Mucosa of rectum (tissue), 2 donors: ENCODE results near the gene SCAF4.
"Not testable (repeated sequence)": the region's sequence is repeated elsewhere in the genome, so short reads cannot be mapped to it uniquely, and the experiment has no call there.

ENCODE experiments used
- H3K27ac ChIP-seq, 2 donors: one replicate each; pipeline ENCODE4 v1.7.0; 2013; ENCODE audit warnings: inconsistent platforms in 2 of 2, low read depth in 2 of 2, low read length in 2 of 2
- H3K27me3 ChIP-seq, 2 donors: one replicate each; pipeline ENCODE4 v1.7.0; 2013; ENCODE audit warnings: low read length in 2 of 2; ENCODE audit not compliant: control insufficient read depth in 2 of 2, insufficient read depth in 2 of 2
- H3K36me3 ChIP-seq, 2 donors: one replicate each; pipeline ENCODE4 v1.7.0; 2013; ENCODE audit warnings: low read length in 2 of 2; ENCODE audit not compliant: control insufficient read depth in 2 of 2, insufficient read depth in 2 of 2
- H3K4me1 ChIP-seq, 2 donors: one replicate each; pipeline ENCODE4 v1.7.0; 2013; ENCODE audit warnings: low read length in 2 of 2, mild to moderate bottlenecking in 1 of 2; ENCODE audit not compliant: control insufficient read depth in 2 of 2, insufficient read depth in 2 of 2
- H3K4me3 ChIP-seq, 2 donors: one replicate each; pipeline ENCODE4 v1.7.0; 2013; ENCODE audit warnings: low read length in 2 of 2
- H3K9ac ChIP-seq, 2 donors: one replicate each; pipeline ENCODE4 v1.7.0; 2013; ENCODE audit warnings: low read length in 2 of 2, low read depth in 1 of 2, mild to moderate bottlenecking in 1 of 2
- H3K9me3 ChIP-seq, 2 donors: one replicate each; pipeline ENCODE4 v1.7.0; 2013; ENCODE audit warnings: low read length in 2 of 2; ENCODE audit not compliant: control insufficient read depth in 2 of 2
- donor health status: healthy.
- donor health status: Normal muscosa, but diverticular disease.

Gene SCAF4

GRCh38 chr21:31631881-31632280, 100.0 kb downstream of the SCAF4 start:
- not testable (repeated sequence) for H3K9ac ChIP-seq, H3K27ac ChIP-seq, H3K9me3 ChIP-seq, H3K4me1 ChIP-seq, H3K27me3 ChIP-seq, H3K36me3 ChIP-seq, H3K4me3 ChIP-seq

- no peaks in the 10 kb centered on the region for H3K4me1 ChIP-seq
- H3K36me3 ChIP-seq, result no peaks in the 10 kb centered on the region
- no peak overlapping the region for H3K9ac ChIP-seq
- H3K27me3 ChIP-seq, result no peaks in the 10 kb centered on the region
- no peak overlapping the region for H3K4me3 ChIP-seq
- no peaks in the 10 kb centered on the region for H3K9me3 ChIP-seq
- H3K27ac ChIP-seq, result no peak overlapping the region
Observed at GRCh38 chr21:31629972-31630711, 101.8 kb downstream of the SCAF4 start.

- no peaks in the 10 kb centered on the region for H3K27me3 ChIP-seq
- H3K9ac ChIP-seq, result no peak overlapping the region
- H3K4me3 ChIP-seq, result no peak overlapping the region
- no peaks in the 10 kb centered on the region for H3K4me1 ChIP-seq
- H3K36me3 ChIP-seq, result no peaks in the 10 kb centered on the region
- no peaks in the 10 kb centered on the region for H3K9me3 ChIP-seq
- H3K27ac ChIP-seq, result no peak overlapping the region
Observed at GRCh38 chr21:31624961-31625491, 106.9 kb downstream of the SCAF4 start.

- Histone ChIP-seq H3K4me3 (no peak overlapping the region), H3K9me3 (no peaks in the 10 kb centered on the region), H3K36me3 (no peaks in the 10 kb centered on the region), H3K27me3 (no peaks in the 10 kb centered on the region), H3K27ac (no peak overlapping the region), H3K9ac (no peak overlapping the region), H3K4me1 (no peaks in the 10 kb centered on the region)
Observed at GRCh38 chr21:31624181-31624580, 107.7 kb downstream of the SCAF4 start.

GRCh38 chr21:31623664-31624063, 108.3 kb downstream of the SCAF4 start:
- Histone ChIP-seq H3K9me3 (no peaks in the 10 kb centered on the region), H3K4me1 (no peaks in the 10 kb centered on the region), H3K36me3 (no peaks in the 10 kb centered on the region), H3K9ac (no peak overlapping the region), H3K4me3 (no peak overlapping the region), H3K27me3 (no peaks in the 10 kb centered on the region), H3K27ac (no peak overlapping the region)

- H3K9me3 ChIP-seq, result no peaks in the 10 kb centered on the region
- H3K4me3 ChIP-seq, result no peak overlapping the region
- H3K36me3 ChIP-seq, result no peaks in the 10 kb centered on the region
- H3K4me1 ChIP-seq, result no peaks in the 10 kb centered on the region
- no peak overlapping the region for H3K27ac ChIP-seq
- no peak overlapping the region for H3K9ac ChIP-seq
- no peaks in the 10 kb centered on the region for H3K27me3 ChIP-seq
Observed at GRCh38 chr21:31622397-31622796, 109.5 kb downstream of the SCAF4 start.
